IPS DF 19.7 (cell line): ENCODE measurements around the gene PPARG.

Experiments
- DNase-seq: peaks from one replicate; pipeline ENCODE4 v3.0.0-alpha.2; 2013; ENCODE audit warnings: low read depth, low spot score

Gene PPARG

DNA sequence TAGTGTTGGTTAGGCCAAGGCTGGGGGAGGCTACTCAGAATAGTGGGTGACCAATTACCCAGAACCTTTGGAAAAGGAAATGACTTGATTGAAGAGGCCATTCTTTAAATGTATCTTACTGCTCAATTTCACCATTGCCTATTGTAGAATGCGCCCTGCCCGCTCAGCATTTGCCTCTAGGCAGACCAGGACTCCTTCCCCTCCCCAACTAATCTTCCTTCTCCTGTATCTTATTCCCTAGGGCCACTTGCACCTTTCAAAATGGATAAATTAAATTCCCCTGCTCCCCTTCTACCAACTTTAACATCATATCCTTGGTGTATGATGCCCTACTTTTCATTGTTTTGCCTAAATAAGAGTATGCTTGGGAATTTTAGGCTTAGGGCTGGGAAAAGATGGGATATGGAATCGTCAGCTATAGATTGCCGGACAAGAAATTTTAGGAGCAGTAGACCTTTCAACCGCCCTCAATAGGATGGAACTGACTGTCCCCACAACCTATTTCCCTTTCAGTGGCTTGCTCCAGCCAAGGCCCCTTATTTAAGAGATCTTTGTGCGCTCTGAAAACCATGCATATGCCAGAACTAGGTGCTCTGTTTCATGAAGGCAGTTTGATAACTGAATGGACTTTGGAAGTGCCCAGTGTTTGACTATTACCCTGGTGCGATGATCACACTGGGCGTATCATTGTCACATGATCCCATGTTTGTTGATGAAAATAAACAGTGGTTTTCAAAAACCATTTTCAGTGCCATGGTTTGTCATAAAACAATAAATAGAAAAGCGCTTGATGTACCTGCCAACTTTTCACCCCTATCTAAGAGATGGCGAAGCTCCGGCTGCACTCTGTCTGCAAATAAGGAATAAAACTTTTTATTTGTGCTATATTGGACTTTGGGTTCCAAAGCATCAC is 121.1 kb downstream of the PPARG start:
- DNase-seq, result no peak

DNA sequence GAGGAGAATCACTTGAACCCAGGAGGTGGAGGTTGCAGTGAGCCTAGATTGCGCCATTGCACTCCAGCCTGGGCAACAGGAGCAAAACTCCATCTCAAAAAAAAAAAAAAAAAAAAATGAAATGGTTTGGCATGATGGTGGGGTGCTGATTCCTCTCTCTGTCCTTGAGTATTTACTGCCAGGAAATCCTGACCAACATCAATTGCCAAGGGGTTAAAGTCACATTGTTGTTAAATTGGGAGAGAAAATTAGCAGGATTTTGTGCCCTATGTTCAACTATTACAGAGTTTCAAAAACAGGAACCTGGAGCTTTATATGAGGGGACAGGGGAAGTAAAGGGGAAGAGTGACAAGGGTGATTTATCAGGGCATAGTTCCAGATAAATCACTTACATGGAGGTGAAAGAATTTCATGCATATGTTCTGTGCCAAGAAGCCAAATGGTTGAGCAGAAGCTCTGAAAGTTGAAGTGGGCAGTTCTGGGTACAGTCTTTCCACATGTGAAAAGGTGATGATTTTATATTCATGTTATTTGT is 124.9 kb downstream of the PPARG start:
- DNase-seq, result no peak

DNA sequence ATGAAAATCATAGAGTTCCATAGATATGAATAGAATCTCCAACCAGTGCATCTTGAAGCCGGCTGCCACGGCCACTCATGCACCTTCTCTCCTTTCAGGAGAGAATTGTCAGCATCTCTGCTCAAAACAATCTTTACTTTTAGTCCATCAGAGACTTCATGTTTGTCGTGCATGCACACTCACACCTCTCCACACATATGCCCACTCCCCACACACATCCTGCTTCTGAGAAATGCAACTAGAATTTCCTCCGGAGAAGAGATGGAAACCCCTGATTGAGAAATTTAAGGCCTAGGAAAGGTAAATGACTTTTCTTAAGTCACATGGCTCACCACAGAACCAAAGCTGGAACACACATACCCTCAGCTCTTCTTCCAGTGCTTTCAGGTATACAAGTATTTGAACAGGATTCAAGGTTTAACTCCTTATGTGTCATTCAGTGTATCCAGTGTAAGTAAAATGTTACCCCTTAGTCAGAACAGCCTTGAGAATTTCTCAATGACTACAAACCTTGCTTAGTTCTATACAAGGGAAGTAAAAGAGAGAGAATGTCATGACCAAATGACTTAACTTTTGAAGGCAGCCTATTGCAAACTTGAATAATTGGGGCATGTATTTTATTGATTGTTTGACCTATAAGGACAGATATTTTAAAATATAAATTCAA is 126.3 kb downstream of the PPARG start:
- no peak for DNase-seq

DNA sequence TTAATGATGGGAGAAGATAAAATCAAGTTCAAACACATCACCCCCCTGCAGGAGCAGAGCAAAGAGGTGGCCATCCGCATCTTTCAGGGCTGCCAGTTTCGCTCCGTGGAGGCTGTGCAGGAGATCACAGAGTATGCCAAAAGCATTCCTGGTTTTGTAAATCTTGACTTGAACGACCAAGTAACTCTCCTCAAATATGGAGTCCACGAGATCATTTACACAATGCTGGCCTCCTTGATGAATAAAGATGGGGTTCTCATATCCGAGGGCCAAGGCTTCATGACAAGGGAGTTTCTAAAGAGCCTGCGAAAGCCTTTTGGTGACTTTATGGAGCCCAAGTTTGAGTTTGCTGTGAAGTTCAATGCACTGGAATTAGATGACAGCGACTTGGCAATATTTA is 127.9 kb downstream of the PPARG start:
- DNase-seq, result no peak

DNA sequence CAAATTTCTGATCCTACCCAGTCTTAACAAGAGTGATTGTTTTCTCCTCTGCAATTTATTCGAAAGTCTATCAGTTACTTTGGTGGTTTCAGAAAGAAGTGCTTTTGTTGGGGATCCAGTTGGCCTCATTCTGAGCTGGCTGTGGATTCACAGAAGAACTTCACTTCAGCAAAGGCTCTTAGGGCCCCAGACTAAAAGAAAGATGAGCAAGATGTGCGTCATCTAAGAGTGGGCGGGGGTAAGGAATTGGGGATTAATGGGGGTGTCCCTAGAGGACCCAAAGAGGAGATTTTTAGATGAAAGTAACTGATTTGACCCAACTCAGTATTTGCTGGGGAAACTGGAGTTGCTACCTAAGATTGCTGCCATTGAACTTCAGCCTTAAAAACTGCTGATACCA is 131.5 kb downstream of the PPARG start:
- no peak for DNase-seq

DNA sequence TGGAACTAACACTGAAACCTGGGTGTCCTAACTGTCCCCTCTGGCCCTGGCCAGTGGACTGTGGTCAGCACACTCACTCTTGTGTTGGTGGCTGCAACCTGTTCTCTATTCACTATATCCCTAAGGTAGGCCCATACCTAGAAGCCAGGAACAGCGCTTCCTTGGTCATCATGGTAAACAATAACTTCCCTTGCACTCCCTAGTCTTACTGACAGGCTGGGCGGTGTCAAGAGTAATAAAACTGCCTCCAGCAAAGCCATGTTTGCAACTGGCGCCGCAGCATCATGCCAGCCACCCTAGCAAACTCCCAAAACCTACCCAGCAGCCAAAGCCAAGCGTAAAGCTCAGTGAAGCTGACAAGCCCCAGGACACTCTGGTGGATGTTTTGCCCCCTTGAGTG is 132.3 kb downstream of the PPARG start:
- DNase-seq, result no peak

DNA sequence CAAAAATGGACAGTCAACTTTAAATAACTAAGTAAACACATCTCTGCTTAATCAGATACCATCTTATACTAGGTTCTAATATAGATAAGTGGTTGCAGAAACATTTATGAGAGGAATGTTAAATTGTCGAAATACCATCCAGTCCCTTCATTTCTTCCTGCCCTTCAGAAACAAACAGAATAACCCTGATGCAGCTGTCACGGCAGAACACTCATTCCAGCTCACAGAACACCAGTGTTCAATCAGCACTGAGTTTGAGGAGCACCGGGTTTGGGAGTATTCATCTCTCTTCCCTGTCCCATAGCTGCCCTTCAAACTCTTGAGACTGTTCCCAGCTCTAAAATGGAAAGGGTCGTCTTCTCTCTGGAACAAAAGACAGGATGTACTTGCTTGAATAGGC is 134.3 kb downstream of the PPARG start:
- no peak for DNase-seq

DNA sequence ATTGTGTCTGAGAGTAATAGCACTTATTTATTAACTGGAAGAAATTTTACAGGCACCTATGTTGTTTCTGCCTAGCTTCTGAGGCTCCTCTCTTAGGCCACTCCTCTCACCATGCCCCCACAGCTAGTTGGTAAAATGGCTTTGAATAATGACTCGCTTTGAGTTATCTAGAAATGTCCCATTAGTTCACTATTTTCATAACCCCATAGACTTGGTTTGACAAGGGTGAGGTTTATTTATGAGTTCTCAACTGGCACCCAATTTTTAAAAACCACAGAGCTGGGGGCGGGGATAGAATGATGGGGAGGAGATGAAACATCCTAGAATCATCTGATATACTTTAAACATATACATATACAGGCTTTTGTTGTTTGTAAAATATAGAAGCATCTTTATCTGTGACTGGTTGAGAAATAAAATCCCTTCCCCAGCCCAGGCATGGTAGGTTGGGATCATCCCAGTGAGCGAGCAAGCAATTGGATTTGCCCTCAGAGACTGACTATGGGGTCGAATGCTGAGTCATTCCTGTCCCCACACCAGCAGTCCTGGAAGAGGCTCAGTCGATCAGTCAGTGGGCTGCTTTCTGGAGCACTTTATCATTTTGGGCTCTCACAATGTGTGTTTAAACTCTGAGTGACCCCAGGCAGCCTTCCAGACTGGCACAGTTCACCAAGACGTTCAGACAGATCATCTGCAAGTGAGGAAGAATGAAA is 135.2 kb downstream of the PPARG start:
- no peak for DNase-seq

DNA sequence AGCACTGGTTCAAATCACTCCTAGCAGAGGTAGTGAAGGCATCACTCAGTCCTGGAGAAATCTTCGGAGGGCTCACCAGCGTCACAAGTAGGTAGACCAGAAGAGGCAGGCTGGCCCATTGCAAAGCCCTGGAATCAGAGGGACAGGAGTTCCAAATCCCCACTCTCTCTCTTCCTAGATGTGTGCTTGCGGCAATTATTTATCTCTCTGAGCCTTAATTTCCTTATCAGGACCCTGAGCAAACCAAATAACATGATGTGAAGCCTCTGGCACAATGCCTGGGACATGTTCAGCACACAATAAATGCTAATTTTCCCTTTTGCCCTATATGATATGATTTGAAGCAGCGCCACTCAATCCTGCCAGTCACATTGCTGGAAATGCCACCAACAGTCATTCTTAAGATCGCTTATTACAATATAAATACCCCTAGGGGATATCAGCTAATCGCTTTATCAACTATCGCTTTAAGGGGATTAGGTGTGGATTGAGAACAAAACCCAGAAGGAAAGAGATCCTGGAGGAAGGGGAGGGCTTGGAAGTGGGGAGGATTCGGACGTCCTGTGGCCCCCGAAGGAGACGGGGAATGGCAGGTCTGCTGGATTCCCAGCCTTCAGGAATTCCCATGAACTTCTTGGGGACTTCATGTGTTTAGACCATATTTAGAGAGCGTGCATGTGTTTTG is 135.9 kb downstream of the PPARG start:
- DNase-seq, result no peak

DNA sequence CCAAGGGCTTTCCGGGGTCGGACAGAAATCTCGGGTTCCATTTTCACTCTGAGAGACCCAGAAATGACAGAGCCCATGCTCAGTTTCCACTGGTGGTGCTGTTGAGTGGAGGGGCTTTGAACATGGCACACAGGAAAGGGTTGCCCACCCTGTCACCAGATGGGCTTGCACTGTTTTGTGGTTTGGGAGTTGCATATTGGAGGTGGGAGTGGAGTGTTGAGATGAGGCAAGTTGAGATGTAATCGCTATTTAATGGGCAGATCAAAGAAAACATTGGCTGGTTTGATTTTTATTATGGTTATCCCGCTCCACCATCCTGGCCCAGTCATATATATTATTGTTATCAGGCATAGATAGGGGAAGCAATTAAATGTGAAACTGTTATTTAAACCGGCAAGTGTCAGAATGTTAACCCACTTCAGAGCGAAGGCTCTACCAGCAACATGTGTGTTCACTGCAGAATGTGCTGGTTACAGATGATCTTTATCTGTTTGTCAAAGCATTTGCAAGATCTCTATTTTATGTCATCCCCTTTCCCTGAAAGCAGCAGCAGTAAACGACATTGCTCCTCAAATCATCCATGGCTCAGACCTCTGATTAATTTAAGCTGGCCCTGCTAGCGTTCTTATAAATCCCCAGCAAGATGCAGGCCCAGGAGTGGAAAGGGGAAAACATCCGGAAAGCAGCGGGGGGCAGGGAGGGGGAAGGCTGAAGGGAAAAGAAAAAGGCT is 137.1 kb downstream of the PPARG start:
- DNase-seq, result no peak

DNA sequence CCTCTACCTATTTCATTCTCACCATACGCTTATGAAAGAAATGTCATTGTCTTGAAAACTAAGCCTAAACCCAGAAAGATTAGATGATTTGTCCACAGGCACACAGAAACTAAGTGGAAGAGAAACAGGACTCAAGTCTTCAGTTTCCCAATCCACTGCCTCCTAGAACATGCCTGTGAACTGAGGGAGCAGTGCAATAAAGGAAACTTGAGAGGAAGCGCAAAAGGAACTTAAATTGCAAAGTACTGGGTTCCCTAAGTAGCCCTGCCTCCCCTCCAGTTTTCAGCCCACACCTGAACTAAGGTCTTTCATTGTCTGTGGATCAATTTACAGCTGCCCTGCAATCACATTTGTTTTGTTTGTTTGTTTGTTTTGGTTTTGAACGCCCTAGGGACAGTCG is 138.7 kb downstream of the PPARG start:
- no peak for DNase-seq

DNA sequence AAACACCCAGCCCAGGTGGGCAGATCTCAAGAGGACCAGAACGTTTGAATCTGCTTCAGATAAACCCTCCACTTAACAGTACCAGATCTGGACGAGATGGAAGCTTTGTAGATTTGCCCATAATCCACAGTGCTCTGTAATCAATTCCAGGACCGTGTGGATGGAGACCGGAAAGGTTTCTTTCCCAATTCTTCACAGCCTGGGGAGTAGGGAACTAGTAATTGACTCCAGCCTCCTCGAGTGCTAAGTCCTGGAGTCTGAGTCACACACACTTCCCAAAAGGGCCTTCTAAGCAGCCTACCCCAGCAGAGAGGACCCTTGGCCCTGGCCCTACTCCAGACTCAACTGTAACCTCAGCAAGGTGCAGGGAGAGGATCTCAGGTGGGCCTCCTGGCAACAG is 139.3 kb downstream of the PPARG start:
- no peak for DNase-seq

DNA sequence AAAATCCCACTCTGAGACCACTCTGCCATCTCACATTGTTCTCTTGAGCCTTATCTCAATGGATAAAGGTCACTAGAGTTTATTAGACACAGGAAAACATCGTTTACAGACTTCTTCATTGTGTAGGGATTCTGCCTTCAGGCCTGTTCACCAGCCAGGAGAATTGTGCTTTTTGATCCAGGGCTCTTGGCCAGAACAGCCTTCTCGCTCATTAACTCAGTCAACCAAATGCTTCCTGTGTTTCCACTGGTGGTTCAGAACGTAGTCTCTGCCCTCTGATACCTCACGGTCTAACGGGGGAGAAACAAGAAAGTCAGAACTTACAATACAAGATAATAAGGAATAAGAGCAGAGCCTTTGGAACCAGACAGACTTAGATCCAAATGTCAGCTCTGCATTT is 141.2 kb downstream of the PPARG start:
- no peak for DNase-seq

DNA sequence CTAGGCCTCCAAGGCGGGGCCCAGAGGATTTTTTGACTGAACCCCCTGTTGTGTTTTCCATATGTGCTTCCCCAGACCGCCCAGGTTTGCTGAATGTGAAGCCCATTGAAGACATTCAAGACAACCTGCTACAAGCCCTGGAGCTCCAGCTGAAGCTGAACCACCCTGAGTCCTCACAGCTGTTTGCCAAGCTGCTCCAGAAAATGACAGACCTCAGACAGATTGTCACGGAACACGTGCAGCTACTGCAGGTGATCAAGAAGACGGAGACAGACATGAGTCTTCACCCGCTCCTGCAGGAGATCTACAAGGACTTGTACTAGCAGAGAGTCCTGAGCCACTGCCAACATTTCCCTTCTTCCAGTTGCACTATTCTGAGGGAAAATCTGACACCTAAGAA is 145.0 kb downstream of the PPARG start:
- no peak for DNase-seq

DNA sequence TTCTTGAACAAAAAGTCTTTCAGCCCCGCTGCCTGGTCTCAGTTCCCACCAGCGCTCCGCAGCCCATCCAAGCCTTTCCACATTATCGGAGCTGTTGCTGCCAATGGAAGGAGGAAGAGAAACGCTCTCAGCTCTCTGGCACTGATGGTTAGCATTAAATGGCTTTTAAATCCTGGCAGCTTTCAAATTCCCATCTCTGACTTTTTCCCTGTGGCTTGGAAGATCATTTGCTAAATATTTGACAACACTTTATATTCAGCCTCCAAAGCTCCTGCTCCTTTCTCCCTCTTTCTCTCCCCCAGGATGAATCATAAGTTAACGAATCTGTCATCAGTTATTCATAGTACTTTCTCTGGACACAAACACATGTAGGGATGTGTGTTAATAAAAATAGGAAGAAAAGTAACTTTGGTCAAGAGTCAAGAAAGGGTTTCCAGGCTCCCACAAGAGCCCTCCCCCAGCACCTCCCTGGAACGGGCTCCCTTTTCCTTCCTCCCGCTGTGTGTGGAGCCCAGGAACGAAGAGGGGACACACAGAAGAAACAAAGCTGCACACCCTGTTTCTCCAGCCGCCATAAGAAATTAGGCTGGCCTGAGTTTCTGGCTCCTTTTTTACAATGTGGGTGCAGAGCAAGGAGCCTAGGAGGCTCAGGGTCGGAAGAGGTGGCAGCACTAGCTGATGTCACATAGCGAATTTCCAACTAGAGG is 147.8 kb downstream of the PPARG start:
- DNase-seq, result no peak

DNA sequence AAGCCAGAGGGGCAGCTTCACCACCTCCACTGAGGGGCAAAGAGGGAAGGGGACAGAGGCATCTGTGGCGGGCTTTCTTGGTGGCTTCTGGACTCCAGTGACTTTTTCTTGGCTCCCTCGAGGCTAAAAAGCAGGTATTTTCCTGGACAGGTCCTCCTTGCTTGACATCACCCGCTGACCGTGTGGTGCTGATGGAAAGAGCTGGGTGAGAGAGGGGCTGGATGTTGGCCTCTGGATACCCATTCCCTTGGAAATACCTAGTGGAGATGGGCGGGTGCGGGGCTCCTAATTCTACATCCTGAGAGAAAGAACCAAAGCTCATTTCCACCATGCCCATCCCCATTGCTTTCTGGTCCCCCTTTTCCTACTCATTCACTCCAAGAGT is 148.3 kb downstream of the PPARG start:
- DNase-seq, result no peak

DNA sequence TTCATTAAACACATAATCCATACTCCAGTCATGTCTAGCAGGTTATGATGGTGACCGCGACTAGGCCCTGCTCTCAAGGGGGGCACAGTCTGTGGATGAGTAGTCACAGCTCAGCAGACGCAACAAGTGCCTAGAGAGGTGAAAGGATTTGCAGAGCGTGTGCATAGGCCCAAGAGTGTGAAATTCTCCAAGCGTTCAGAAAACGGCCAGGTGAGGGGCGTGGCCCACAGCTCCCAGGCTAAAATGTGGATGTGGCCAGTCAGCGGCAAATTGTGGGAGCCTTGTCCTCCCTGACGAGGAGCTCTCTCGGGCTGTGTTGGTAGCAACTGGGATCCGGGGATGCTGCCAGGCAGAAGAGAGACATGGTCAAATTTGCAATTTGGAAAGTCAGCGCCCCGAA is 149.0 kb downstream of the PPARG start:
- DNase-seq, result no peak

DNA sequence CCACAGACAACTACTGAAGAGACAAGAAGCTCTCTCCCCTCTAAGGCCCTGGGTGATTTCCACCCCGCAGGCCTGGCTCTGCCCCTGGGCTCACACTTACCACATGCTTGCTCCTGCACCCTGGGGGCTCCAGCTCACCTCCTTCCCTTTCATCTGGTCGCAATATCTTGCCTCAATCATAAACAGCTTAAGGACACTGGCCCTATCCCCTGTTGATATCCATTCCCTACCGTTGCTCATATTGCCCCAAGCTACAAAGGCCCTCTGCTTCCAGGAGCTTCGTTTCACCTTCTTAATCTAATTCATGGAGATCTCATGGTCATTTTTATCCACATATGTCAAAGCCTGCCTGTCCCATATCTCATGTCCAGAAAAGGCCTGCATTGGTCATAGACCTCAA is 149.4 kb downstream of the PPARG start:
- no peak for DNase-seq

DNA sequence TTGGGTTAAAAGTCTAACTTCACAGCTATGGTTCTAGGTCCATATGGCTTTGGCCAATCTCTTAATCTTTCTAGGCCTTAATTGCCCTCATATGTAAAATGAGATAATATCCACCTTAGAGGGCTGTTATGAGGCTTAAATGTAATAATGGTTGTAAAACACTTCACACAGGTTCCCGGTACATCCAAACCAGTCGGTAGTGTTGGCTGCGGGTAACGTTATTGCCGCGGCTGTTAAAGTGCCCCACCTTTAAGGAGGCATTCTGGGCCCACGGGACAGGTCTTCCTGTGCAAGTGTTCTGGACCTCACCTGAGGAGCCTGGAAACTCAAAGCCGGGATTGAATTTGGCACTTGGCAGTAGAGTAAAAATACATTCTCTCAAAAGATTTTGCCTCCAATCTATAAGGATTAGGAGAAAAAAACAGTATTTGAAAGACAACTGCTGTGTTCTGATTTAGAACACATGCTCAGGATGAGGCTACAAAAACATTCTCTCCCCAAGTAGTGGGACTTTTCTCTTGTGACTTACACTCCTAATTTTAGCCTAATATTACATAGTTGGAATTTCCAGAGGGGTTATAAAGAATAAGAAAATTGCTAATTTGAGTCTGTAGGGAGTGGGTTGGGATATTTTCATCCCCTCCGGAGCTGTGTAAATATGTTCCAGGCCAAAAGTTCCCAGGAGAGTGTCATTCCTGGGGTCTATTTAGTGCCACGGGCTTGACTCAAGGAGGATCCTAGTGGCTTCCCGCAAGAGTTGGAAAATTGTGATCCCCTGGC is 150.5 kb downstream of the PPARG start:
- DNase-seq, result no peak
